Measurements from ENCODE around the gene TRPV6. TPM values are rescaled to one million over a fixed set of nuclear protein-coding genes. Genes with fewer than 3 reads are reported as not detected.

TRPV6 gene
- total RNA-seq, 1 experiment from 2014 or later = not detected

GRCh38 chr7:142891490-142892082 lies 6.0 kb upstream of the TRPV6 start:
- no peak for DNase-seq (ENCODE audit: low read depth, low spot score)
- in situ Hi-C loops (cut with HindIII; ENCODE audit: low pct_unique_long_range_greater_than_20kb, low sequenced_read_pairs) = no loop called here

GRCh38 chr7:142890874-142891485 lies 5.4 kb upstream of the TRPV6 start:
- in situ Hi-C loops (cut with HindIII; ENCODE audit: low pct_unique_long_range_greater_than_20kb, low sequenced_read_pairs) = no loop called here
- no peak for DNase-seq (ENCODE audit: low read depth, low spot score)

- in situ Hi-C loops (cut with HindIII; ENCODE audit: low pct_unique_long_range_greater_than_20kb, low sequenced_read_pairs) = no loop called here
- DNase-seq (ENCODE audit: low read depth, low spot score) = no peak
Observed at GRCh38 chr7:142889816-142890215, 4.3 kb upstream of the TRPV6 start.

DNA sequence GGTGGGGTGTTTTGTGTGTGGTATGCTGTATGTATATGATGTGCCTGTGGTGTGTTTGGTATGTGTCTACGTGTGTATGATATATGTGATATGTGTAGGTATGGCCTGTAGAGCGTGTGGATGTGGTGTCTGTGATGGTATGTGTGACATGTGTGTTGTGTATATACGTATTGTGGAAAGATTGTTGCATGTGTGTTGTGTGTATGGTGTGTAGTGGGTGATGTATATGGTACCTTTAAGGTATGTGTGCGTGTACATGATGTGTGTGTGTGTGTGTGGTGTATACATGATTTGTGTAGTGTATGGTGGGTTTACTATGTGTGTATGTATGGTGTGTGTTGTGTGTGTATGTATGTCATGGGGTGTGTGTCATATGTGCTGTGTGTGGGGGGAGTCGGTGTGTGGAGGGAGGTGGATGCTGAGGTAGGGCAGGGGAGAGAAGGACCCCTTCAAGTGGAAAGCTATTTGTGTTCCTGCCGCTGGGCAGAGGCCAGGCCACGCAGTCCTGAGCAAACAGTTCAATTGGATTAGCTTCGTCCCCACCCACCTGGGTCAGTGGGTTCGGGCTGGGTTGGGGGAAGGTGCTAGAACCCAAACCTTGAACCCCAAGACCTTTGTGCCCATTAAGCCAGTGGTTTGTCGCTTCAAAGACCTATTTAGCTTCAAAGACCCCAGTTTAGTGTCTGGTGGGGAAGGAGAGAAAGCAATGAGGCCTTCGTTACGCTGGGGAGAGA lies 1.9 kb upstream of the TRPV6 start:
- in situ Hi-C loops (cut with HindIII; ENCODE audit: low pct_unique_long_range_greater_than_20kb, low sequenced_read_pairs) = no loop called here
- no peak for DNase-seq (ENCODE audit: low read depth, low spot score)

DNA sequence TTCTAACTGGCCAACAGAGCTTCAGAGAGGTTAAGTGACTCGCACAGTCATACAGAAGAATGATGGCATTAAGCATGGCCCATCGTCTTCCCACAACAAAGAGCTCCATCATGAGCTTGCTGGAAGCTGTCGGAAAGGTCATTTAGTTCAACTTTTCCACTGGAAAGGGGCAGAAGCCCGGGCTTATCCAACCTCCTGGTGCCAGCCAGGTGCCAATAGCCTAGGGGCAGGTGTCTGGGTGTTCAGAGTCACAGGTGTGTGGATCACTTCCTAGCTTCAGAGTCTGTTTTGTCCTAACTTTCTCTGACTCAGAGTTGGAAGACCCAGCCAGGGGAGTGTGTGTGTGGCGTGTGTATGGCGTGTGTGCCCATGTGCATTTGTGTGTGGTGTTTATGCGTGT lies 1.3 kb upstream of the TRPV6 start:
- no peak for DNase-seq (ENCODE audit: low read depth, low spot score)
- in situ Hi-C loops (cut with HindIII; ENCODE audit: low pct_unique_long_range_greater_than_20kb, low sequenced_read_pairs) = no loop called here

GRCh38 chr7:142884286-142884640 lies 1.3 kb downstream of the TRPV6 start:
- in situ Hi-C loops (cut with HindIII; ENCODE audit: low pct_unique_long_range_greater_than_20kb, low sequenced_read_pairs) = no loop called here
- no peak for DNase-seq (ENCODE audit: low read depth, low spot score)

- in situ Hi-C loops (cut with HindIII; ENCODE audit: low pct_unique_long_range_greater_than_20kb, low sequenced_read_pairs) = no loop called here
- no peak for DNase-seq (ENCODE audit: low read depth, low spot score)
Observed at GRCh38 chr7:142883571-142884285, 1.8 kb downstream of the TRPV6 start.

GRCh38 chr7:142883145-142883544 lies 2.4 kb downstream of the TRPV6 start:
- in situ Hi-C loops (cut with HindIII; ENCODE audit: low pct_unique_long_range_greater_than_20kb, low sequenced_read_pairs) = no loop called here
- DNase-seq (ENCODE audit: low read depth, low spot score) = no peak

GRCh38 chr7:142882338-142882678 lies 3.2 kb downstream of the TRPV6 start:
- no peak for DNase-seq (ENCODE audit: low read depth, low spot score)
- in situ Hi-C loops (cut with HindIII; ENCODE audit: low pct_unique_long_range_greater_than_20kb, low sequenced_read_pairs) = no loop called here

GRCh38 chr7:142881586-142882337 lies 3.8 kb downstream of the TRPV6 start:
- no peak for DNase-seq (ENCODE audit: low read depth, low spot score)
- in situ Hi-C loops (cut with HindIII; ENCODE audit: low pct_unique_long_range_greater_than_20kb, low sequenced_read_pairs) = no loop called here

- in situ Hi-C loops (cut with HindIII; ENCODE audit: low pct_unique_long_range_greater_than_20kb, low sequenced_read_pairs) = no loop called here
- peak; percentile 67 for DNase-seq (ENCODE audit: low read depth, low spot score)
Observed at GRCh38 chr7:142880876-142881505, 4.6 kb downstream of the TRPV6 start.

- in situ Hi-C loops (cut with HindIII; ENCODE audit: low pct_unique_long_range_greater_than_20kb, low sequenced_read_pairs) = no loop called here
- DNase-seq (ENCODE audit: low read depth, low spot score) = no peak
Observed at GRCh38 chr7:142879060-142879459, 6.5 kb downstream of the TRPV6 start.

DNA sequence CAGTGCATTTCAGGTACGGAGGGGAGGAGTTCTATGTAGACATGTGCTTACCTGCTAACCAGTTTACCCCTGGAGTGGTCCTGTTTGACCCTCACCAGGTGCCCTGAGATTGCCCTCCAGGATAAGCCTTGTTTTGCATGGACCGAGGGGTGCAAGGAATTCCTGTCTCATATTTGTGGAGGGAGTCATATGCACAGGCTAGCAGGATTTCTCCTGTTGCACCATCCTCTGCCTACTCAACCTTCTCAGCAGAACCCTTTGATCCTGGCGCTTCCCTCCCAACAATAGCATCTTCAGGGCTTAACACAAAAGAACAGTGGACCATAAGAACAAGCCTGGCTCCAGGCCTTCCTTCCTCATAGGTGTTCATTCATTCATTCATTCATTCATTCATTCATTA lies 7.2 kb downstream of the TRPV6 start:
- in situ Hi-C loops (cut with HindIII; ENCODE audit: low pct_unique_long_range_greater_than_20kb, low sequenced_read_pairs) = no loop called here
- DNase-seq (ENCODE audit: low read depth, low spot score) = no peak

DNA sequence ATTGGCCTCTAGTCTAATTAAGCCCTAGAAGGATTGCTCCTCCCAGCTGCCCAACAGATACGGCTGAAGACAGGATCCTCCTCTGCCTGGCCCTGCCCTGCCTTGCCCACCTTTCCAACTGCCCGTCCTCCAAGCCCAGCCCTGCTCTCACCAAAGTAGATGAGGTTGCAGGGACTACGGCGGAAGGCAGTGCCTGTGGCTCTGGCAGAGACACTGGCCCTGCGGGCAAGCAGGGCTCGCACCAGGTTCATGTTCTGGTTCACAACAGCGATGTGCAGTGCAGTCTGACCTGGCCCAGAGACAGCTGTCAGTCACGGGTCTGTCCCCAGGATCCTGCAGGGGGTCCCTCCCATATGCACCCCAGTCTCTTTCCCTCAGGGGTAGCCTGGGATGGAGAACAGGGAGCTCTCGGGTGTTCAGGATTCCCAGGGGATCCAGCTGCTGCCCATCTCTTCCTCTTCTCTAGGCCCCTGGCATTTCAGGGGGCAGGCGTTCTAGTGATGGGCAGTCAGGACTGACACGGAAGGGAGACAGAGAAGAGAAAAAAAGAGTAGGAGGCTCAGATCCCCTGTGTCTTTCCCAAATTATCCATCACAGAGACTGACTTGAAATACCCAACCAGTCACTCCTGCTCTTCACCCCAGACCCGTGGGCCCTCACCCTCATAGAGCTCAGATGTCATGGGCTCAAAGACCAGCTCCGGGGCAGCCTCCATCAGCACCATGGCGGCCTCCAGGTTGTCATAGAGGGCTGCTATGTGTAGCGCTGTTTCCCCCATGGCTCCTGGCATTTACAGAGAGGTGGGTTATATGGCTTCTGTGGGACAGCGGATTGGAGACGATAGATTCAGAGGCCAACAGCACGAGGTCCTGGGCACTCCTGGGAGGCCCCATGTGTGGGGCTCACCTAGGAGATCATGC lies 8.3 kb downstream of the TRPV6 start:
- in situ Hi-C loops (cut with HindIII; ENCODE audit: low pct_unique_long_range_greater_than_20kb, low sequenced_read_pairs) = no loop called here
- DNase-seq (ENCODE audit: low read depth, low spot score) = no peak

DNA sequence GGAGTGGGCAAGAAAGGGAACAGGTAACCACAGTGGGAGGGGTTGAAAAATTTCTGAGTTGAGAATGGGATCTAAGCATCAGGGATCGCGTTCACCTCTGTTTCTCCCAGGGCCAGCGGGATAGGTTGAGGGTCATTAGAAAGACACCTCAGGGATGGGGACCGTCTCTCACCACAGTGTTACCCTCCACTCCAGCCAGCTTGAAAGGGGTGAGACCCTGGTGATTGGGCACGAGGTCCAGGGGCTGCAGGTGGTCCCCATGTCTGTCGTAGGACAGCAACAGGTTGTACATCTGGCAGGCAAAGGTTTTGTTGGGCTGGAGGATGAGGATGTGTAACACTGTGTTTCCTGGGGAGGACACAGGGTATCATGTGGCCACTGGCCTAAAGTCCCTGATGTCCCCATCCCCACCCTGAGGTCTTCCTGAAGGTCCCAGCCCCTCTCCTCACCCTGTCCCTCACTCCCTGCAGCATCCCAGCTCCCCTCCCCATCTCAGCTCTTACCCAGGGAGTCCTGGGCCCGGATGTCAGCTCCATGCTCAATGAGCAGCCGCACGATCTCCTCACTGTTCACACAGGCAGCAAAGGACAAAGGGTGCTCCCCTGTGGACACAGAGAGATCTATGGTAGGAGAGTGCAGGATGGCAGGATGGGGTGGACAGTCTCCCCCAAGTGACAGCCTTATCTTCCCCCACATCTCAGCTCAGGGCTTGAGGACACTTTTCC lies 9.1 kb downstream of the TRPV6 start:
- in situ Hi-C loops (cut with HindIII; ENCODE audit: low pct_unique_long_range_greater_than_20kb, low sequenced_read_pairs) = no loop called here
- no peak for DNase-seq (ENCODE audit: low read depth, low spot score)

GRCh38 chr7:142875456-142875855 lies 10.1 kb downstream of the TRPV6 start:
- in situ Hi-C loops (cut with HindIII; ENCODE audit: low pct_unique_long_range_greater_than_20kb, low sequenced_read_pairs) = no loop called here

More at GRCh38 chr7:142875456-142875855, 10.1 kb downstream of the TRPV6 start:
- DNase-seq (ENCODE audit: low read depth, low spot score) = no peak
